ENCODE results near the gene EXD3.

EXD3 gene

GRCh38 chr9:137301081-137301947, 121.6 kb downstream of the EXD3 start:
- Mint-ChIP-seq H3K9me3 (no peaks in the 10 kb centered on the region), H3K4me3 (peak overlapping the region; percentile 34), H3K36me3 (no peaks in the 10 kb centered on the region), H3K27me3 (peaks cover 12% of the 10 kb centered on the region), H3K27ac (peak overlapping the region; percentile 45), H3K4me1 (peaks cover 13% of the 10 kb centered on the region)
- DNase-seq (ENCODE audit: low spot score in 2 of 2) (peak in 1 of 2 donors; percentile 42), ATAC-seq (ENCODE audit: low read depth) (no peak)

- H3K9me3 Mint-ChIP-seq = no peaks in the 10 kb centered on the region
- H3K27me3 Mint-ChIP-seq = peaks cover 12% of the 10 kb centered on the region
- H3K36me3 Mint-ChIP-seq = no peaks in the 10 kb centered on the region
- peaks cover 13% of the 10 kb centered on the region for H3K4me1 Mint-ChIP-seq
- DNase-seq (ENCODE audit: low spot score in 2 of 2) (no peak), ATAC-seq (ENCODE audit: low read depth) (no peak)
- H3K4me3 Mint-ChIP-seq = peak overlapping the region; percentile 71
- H3K27ac Mint-ChIP-seq = peak overlapping the region; percentile 45
These were observed 122.3 kb downstream of the EXD3 start for GRCh38 chr9:137300567-137301080.

GRCh38 chr9:137299938-137300337, 123.0 kb downstream of the EXD3 start:
- DNase-seq (ENCODE audit: low spot score in 2 of 2) = no peak

GRCh38 chr9:137299203-137299565, 123.8 kb downstream of the EXD3 start:
- no peaks in the 10 kb centered on the region for H3K9me3 Mint-ChIP-seq
- ATAC-seq (ENCODE audit: low read depth) (no peak), DNase-seq (ENCODE audit: low spot score in 2 of 2) (no peak)
- peaks cover 10% of the 10 kb centered on the region for H3K27me3 Mint-ChIP-seq
- no peaks in the 10 kb centered on the region for H3K36me3 Mint-ChIP-seq
- H3K27ac Mint-ChIP-seq = no peak overlapping the region
- no peak overlapping the region for H3K4me3 Mint-ChIP-seq
- peaks cover 11% of the 10 kb centered on the region for H3K4me1 Mint-ChIP-seq

More at GRCh38 chr9:137299938-137300337, 123.0 kb downstream of the EXD3 start:
- Mint-ChIP-seq H3K9me3 (no peaks in the 10 kb centered on the region), H3K27ac (no peak overlapping the region), H3K36me3 (no peaks in the 10 kb centered on the region), H3K4me1 (peaks cover 11% of the 10 kb centered on the region), H3K4me3 (no peak overlapping the region), H3K27me3 (peaks cover 10% of the 10 kb centered on the region)
- no peak for ATAC-seq (ENCODE audit: low read depth)

GRCh38 chr9:137298401-137299202, 124.4 kb downstream of the EXD3 start:
- no peak overlapping the region for H3K4me3 Mint-ChIP-seq
- no peaks in the 10 kb centered on the region for H3K36me3 Mint-ChIP-seq
- DNase-seq (ENCODE audit: low spot score in 2 of 2) (no peak), ATAC-seq (ENCODE audit: low read depth) (no peak)
- no peak overlapping the region for H3K27ac Mint-ChIP-seq
- no peaks in the 10 kb centered on the region for H3K9me3 Mint-ChIP-seq
- peaks cover 11% of the 10 kb centered on the region for H3K4me1 Mint-ChIP-seq
- peaks cover 10% of the 10 kb centered on the region for H3K27me3 Mint-ChIP-seq

GRCh38 chr9:137297966-137298365, 125.0 kb downstream of the EXD3 start:
- peaks cover 10% of the 10 kb centered on the region for H3K27me3 Mint-ChIP-seq
- H3K4me1 Mint-ChIP-seq = peaks cover 11% of the 10 kb centered on the region
- H3K27ac Mint-ChIP-seq = no peak overlapping the region
- DNase-seq (ENCODE audit: low spot score in 2 of 2) (no peak), ATAC-seq (ENCODE audit: low read depth) (no peak)
- H3K9me3 Mint-ChIP-seq = no peaks in the 10 kb centered on the region
- no peak overlapping the region for H3K4me3 Mint-ChIP-seq
- no peaks in the 10 kb centered on the region for H3K36me3 Mint-ChIP-seq

GRCh38 chr9:137296670-137297664, 126.0 kb downstream of the EXD3 start:
- Mint-ChIP-seq H3K4me3 (peak overlapping the region; percentile 75), H3K9me3 (no peaks in the 10 kb centered on the region), H3K4me1 (peaks cover 11% of the 10 kb centered on the region), H3K36me3 (no peaks in the 10 kb centered on the region), H3K27ac (no peak overlapping the region), H3K27me3 (peaks cover 10% of the 10 kb centered on the region)
- ATAC-seq (ENCODE audit: low read depth) (no peak), DNase-seq (ENCODE audit: low spot score in 2 of 2) (no peak)

GRCh38 chr9:137295849-137296669, 126.9 kb downstream of the EXD3 start:
- DNase-seq (ENCODE audit: low spot score in 2 of 2) (no peak), ATAC-seq (ENCODE audit: low read depth) (peak; percentile 12)
- Mint-ChIP-seq H3K36me3 (no peaks in the 10 kb centered on the region), H3K4me1 (peaks cover 11% of the 10 kb centered on the region), H3K27ac (no peak overlapping the region), H3K27me3 (peaks cover 10% of the 10 kb centered on the region), H3K9me3 (no peaks in the 10 kb centered on the region), H3K4me3 (peak overlapping the region; percentile 75)

GRCh38 chr9:137295238-137295811, 127.6 kb downstream of the EXD3 start:
- no peaks in the 10 kb centered on the region for H3K9me3 Mint-ChIP-seq
- no peak overlapping the region for H3K4me3 Mint-ChIP-seq
- peaks cover 9% of the 10 kb centered on the region for H3K4me1 Mint-ChIP-seq
- peak; percentile 81 for ATAC-seq (ENCODE audit: low read depth)
- peak in 1 of 2 donors; percentile 81 for DNase-seq (ENCODE audit: low spot score in 2 of 2)
- no peaks in the 10 kb centered on the region for H3K36me3 Mint-ChIP-seq
- H3K27ac Mint-ChIP-seq = no peak overlapping the region
- H3K27me3 Mint-ChIP-seq = peaks cover 7% of the 10 kb centered on the region

GRCh38 chr9:137294681-137295237, 128.2 kb downstream of the EXD3 start:
- Mint-ChIP-seq H3K4me3 (no peak overlapping the region), H3K9me3 (no peaks in the 10 kb centered on the region), H3K4me1 (peaks cover 9% of the 10 kb centered on the region), H3K27me3 (peaks cover 7% of the 10 kb centered on the region), H3K36me3 (no peaks in the 10 kb centered on the region), H3K27ac (no peak overlapping the region)
- no peak for DNase-seq (ENCODE audit: low spot score in 2 of 2)
- peak; percentile 11 for ATAC-seq (ENCODE audit: low read depth)

GRCh38 chr9:137294091-137294680, 128.8 kb downstream of the EXD3 start:
- Mint-ChIP-seq H3K4me1 (peaks cover 9% of the 10 kb centered on the region), H3K9me3 (no peaks in the 10 kb centered on the region), H3K27me3 (peaks cover 7% of the 10 kb centered on the region), H3K27ac (no peak overlapping the region), H3K4me3 (no peak overlapping the region), H3K36me3 (no peaks in the 10 kb centered on the region)
- ATAC-seq (ENCODE audit: low read depth) (peak; percentile 28), DNase-seq (ENCODE audit: low spot score in 2 of 2) (no peak)

Data from memory B cell (primary cell).